PC-9 (cell line): ENCODE results near the gene TYK2.

ENCODE experiments used
- EZH2 ChIP-seq: fragments of 200-600 bp; sonication (generic); IDR thresholded peaks from 2 replicates; pipeline ENCODE4 v1.8.0; 2017; ENCODE audit warnings: antibody characterized with exemption, low read depth
- TF ChIP-seq, protein P1 (sequence below): fragments of 200-600 bp; sonication (generic); conservative IDR thresholded peaks from 2 replicates; pipeline ENCODE4 v1.6.1; 2017; ENCODE audit warnings: mixed run types, antibody characterized with exemption, mild to moderate bottlenecking, moderate library complexity

DNA sequence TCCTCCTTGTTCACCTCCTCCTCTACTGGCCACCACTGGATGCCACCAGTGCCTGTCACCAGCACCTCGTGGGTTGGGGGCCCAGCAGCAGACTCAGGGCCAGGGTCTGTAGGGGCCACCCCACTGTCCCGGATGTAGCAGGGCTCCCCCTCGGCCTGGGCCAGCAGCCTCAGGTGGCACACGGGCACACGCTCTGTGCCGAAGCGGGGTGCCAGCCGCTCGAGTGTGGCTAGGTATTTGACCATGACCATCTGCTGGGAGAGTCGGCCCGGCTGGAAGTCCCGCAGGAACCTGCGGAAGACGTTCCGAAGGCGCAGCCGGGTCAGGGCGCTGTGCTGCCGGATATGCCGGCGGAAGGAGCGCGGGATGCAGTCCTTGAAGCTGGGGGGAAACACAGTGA lies 14.9 kb downstream of the TYK2 start:
- TF ChIP-seq, protein P1, sequence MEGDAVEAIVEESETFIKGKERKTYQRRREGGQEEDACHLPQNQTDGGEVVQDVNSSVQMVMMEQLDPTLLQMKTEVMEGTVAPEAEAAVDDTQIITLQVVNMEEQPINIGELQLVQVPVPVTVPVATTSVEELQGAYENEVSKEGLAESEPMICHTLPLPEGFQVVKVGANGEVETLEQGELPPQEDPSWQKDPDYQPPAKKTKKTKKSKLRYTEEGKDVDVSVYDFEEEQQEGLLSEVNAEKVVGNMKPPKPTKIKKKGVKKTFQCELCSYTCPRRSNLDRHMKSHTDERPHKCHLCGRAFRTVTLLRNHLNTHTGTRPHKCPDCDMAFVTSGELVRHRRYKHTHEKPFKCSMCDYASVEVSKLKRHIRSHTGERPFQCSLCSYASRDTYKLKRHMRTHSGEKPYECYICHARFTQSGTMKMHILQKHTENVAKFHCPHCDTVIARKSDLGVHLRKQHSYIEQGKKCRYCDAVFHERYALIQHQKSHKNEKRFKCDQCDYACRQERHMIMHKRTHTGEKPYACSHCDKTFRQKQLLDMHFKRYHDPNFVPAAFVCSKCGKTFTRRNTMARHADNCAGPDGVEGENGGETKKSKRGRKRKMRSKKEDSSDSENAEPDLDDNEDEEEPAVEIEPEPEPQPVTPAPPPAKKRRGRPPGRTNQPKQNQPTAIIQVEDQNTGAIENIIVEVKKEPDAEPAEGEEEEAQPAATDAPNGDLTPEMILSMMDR, result no peak
- TF ChIP-seq EZH2, result no peak
